ENCODE data around the gene LMAN2. TPM values are rescaled to one million over a fixed set of nuclear protein-coding genes. Genes with fewer than 3 reads are reported as not detected.

Gene LMAN2
- polyA plus RNA-seq, 2 of the 4 experiments (the other 2 are of a cell fraction) = 123 to 210 TPM

- ChIA-PET CTCF (interaction anchor here (0.9 to 2.1 kb wide), 6 partner anchors 9 to 108 kb away, joined by 3 to 9 read pairs (median 5); no protein-coding TSS in a partner anchor), POLR2A (interaction anchor here (0.6 kb wide), 1 partner anchor 79 kb away, joined by 3 read pairs; the partner anchor contains the start of gene GRK6)
- Histone ChIP-seq H3K9me3 (no peaks in the 10 kb centered on the region), H3K4me2 (no peak overlapping the region), H3K4me3 (no peak overlapping the region), H3K4me1 (peaks cover 21% of the 10 kb centered on the region), H3K27ac (no peak overlapping the region)
- TF ChIP-seq PHF8 (IDR thresholded peaks at IDR 0.05; ENCODE audit: borderline replicate concordance, low read depth) (no peak), NPAS2 (CRISPR knock-in tag; IDR thresholded peaks at IDR 0.05; ENCODE audit: borderline replicate concordance) (no peak), KDM5A (IDR thresholded peaks at IDR 0.05) (no peak), HOXB5 (CRISPR knock-in tag; IDR thresholded peaks at IDR 0.05) (no peak), RARB (CRISPR knock-in tag; IDR thresholded peaks at IDR 0.05) (no peak), CTCF (IDR thresholded peaks at IDR 0.05) (no peak), HEYL (CRISPR knock-in tag; IDR thresholded peaks at IDR 0.05) (no peak), GATA3 (IDR thresholded peaks at IDR 0.05; ENCODE audit: borderline replicate concordance) (no peak), TFCP2L1 (CRISPR knock-in tag; IDR thresholded peaks at IDR 0.05) (no peak), ZNF302 (CRISPR knock-in tag; IDR thresholded peaks at IDR 0.05) (no peak), BCL3 (IDR thresholded peaks at IDR 0.05) (no peak), CEBPB (IDR thresholded peaks at IDR 0.05) (no peak), RCOR1 (IDR thresholded peaks at IDR 0.05; ENCODE audit: low read depth, low read length) (no peak), CBX2 (IDR thresholded peaks at IDR 0.05; ENCODE audit: borderline replicate concordance, low read depth) (no peak), ELK1 (IDR thresholded peaks at IDR 0.05; ENCODE audit: low read depth, low read length) (no peak), MYC (IDR thresholded peaks at IDR 0.05; ENCODE audit: borderline replicate concordance, low read length) (no peak), FOXS1 (CRISPR knock-in tag; IDR thresholded peaks at IDR 0.05) (no peak)
- WGBS (ENCODE audit: missing lambda C conversion rate) = 59% methylated on average over 4 of the region's 4 CpGs
- no peak for ATAC-seq
- no peak for DNase-seq (ENCODE audit: low read depth in 1 of 2, low spot score in 1 of 2)
- FAIRE-seq = no peak
These were observed 4.6 kb downstream of the LMAN2 start for GRCh38 chr5:177346820-177347219.

GRCh38 chr5:177344891-177345290, 6.6 kb downstream of the LMAN2 start:
- FAIRE-seq (no peak), DNase-seq (ENCODE audit: low read depth in 1 of 2, low spot score in 1 of 2) (no peak), ATAC-seq (no peak)
- WGBS (ENCODE audit: missing lambda C conversion rate) = 93% methylated on average over 6 of the region's 6 CpGs
- no peaks in the 10 kb centered on the region for H3K9me3 ChIP-seq
- ChIA-PET CTCF (interaction anchor here (1.1 to 1.5 kb wide), 3 partner anchors 11 to 27 kb away, joined by 3 to 4 read pairs (median 3); no protein-coding TSS in a partner anchor), POLR2A (no interaction called here)
- no peak overlapping the region for H3K4me3 ChIP-seq
- peaks cover 13% of the 10 kb centered on the region; the same call in 2 of the 3 replicates for H3K4me1 ChIP-seq
- no peak overlapping the region for H3K27ac ChIP-seq
- TF ChIP-seq RFX5 (IDR thresholded peaks at IDR 0.05) = no peak
- no peak for TF ChIP-seq ZC3H11A (IDR thresholded peaks at IDR 0.05)
- no peak for TF ChIP-seq RCOR1 (IDR thresholded peaks at IDR 0.05; ENCODE audit: low read depth, low read length)
- TF ChIP-seq HOXA7 (CRISPR knock-in tag; IDR thresholded peaks at IDR 0.05) = no peak
- no peak for TF ChIP-seq CEBPB (IDR thresholded peaks at IDR 0.05)
- TF ChIP-seq ATOH8 (CRISPR knock-in tag; IDR thresholded peaks at IDR 0.05; ENCODE audit: low read depth) = no peak
- no peak for TF ChIP-seq BHLHE40 (IDR thresholded peaks at IDR 0.05; ENCODE audit: low read depth, low read length)
- TF ChIP-seq JUNB (IDR thresholded peaks at IDR 0.05) = no peak
- no peak for TF ChIP-seq POLR2AphosphoS2 (conservative IDR thresholded peaks at IDR 0.05; ENCODE audit: low read length)
- TF ChIP-seq MAZ (IDR thresholded peaks at IDR 0.05; ENCODE audit: borderline replicate concordance, low read depth, low read length) = no peak
- no peak for TF ChIP-seq HDAC2 (IDR thresholded peaks at IDR 0.05)
- TF ChIP-seq EHMT2 (IDR thresholded peaks at IDR 0.05; ENCODE audit: low read depth) = no peak
- TF ChIP-seq HES2 (IDR thresholded peaks at IDR 0.05) = no peak
- no peak for TF ChIP-seq EHF (CRISPR knock-in tag; IDR thresholded peaks at IDR 0.05)
- TF ChIP-seq ZNF302 (CRISPR knock-in tag; IDR thresholded peaks at IDR 0.05) = no peak
- no peak for TF ChIP-seq KDM5A (IDR thresholded peaks at IDR 0.05)
- TF ChIP-seq SREBF2 (IDR thresholded peaks at IDR 0.05) = no peak
- H3K4me2 ChIP-seq = no peak overlapping the region
